Left colon (tissue), 2 donors: ENCODE data around the gene ARMC9. TPM values are rescaled to one million over a fixed set of nuclear protein-coding genes. Genes with fewer than 3 reads are reported as not detected.
A peak's percentile ranks its signal among the peaks of the same experiment; 100 is the strongest.

Experiments
- ATAC-seq: fragments of 200-7000 bp; cut with Tn5 transposase; one replicate; pipeline ENCODE4 v1.9.1; 2020; ENCODE audit warnings: mild to moderate bottlenecking, moderate library complexity
- DNase-seq, 2 donors: peaks; one replicate each; pipeline ENCODE4 v3.0.0-alpha.2; 2020
- intact Hi-C, 2 donors: fragments of 100-400 bp; cut with DNase I in 1 of 2; cut with micrococcal nuclease in 1 of 2; formaldehyde crosslinking; loops; one replicate each; pipeline versions ENCODE4 v1.11.2 to v1.14.0; 2022; cut with DNase I, micrococcal nuclease
- total RNA-seq, 2 donors: library from RNA; stranded (reverse); fragmentation: NEBNext Ultra II Directional; extraction: Animal tissue kit (Norgen Biotek cat#: 25700); gene quantifications; one replicate each; pipeline ENCODE4 v1.2.1, GENCODE V29; 2021
- donor health status: DM: no; HTN: no; CAD: no.
- donor health status: DM: yes; HTN: yes; CAD: no.

Gene ARMC9
- total RNA-seq, 2 donors from 2014 or later: 9.4 to 13.6 TPM

DNA sequence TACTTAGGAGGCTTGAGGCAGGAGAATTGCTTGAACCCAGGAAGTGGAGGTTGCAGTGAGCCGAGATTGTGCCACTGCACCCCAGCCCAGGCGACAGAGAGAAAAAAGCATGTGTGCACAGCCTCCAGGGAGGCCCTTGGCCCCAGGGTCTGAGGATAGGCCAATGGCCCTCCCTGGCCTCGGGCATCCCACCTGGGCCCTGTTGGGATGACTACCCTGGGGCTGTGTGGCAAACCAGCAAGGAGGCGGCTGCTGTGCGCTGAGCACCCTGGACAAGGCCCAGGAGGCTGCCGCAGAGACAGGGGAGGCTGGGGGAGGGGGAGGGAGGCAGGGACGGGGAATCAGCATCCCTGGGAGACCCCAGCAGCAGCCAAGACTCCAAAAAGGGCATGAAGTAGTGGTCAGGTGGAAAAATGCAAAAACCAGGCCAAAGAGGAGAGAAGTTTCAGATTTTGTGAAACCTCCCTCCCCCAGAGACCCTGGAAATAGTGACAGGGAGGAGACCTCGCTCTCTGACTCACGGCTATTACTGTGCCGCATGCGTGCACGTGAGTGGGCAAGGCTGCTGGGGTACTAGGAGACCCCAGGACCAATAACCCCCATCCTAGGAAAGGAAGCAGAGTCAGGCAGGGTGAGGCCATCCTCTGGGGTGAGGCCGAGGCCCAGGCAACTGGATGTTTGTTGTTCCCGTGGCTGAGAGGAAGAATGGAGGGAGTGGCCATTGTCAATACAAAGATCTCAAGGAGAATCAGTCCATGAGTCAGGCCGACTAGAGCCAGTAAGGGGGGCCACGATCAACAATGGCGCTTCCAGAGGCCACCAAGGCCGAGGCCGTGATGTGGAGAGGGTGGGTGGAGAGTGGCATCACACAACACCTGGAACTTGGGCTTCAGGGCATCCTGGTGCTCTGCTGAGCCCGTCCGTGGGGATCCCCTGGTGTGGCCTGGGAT lies 181.1 kb downstream of the ARMC9 start:
- ATAC-seq (peak; percentile 74), DNase-seq (peak; percentile 55 to 84)
- intact Hi-C loops: no loop called here

DNA sequence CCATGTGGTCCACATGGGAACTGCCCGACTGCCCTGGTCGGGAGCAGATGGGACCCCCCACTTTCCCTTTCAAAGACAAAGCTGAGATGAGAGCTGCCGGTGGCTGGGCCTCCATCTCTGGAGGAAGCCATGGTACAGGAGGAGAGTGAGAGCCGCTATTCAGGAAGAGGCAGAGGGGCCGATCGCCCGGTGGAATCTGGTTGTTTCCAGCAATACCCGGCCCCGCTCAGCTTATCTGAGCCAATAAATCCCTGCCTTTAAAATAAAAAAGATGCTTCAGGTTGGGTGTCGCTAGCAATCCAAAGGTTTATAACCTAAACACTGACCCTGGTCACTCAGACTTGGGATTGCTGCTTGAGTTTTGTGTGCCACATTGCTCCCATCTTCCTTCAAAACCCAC lies 181.9 kb downstream of the ARMC9 start:
- intact Hi-C loops: no loop called here
- DNase-seq: no peak
- no peak for ATAC-seq

DNA sequence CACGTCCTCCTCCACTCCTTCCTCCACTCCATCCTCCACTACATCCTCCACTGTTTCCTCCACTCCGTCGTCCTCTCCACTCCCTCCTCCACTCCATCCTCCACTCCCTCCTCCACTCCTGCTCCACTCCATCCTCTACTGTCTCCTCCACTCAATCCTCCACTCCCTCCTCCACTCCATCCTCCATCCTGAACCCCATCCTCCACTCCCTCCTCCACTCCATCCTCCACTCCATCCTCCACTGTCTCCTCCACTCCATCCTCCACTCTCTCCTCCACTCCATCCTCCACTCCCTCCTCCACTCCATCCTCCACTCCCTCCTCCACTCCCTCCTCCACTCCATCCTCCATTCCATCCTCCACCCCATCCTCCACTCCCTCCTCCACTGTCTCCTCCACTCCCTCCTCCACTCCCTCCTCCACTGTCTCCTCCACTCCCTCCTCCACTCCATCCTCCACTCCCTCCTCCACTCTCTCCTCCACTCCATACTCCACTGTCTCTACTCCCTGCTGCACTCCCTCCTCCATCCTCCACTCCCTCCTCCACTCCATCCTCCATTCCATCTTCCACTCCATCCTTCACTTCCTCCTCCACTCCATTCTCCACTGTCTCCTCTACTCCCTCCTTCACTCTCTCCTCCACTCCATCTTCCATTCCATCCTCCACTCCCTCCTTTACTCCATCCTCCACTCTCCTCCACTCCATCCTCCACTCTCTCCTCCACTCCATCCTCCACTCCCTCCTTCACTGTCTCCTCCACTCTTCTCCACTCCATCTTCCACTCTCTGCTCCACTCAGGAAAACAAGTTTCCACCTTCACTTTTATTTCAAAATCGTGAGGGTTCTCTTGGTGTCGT lies 182.8 kb downstream of the ARMC9 start:
- ATAC-seq (no peak), DNase-seq (no peak)
- intact Hi-C loops: no loop called here

DNA sequence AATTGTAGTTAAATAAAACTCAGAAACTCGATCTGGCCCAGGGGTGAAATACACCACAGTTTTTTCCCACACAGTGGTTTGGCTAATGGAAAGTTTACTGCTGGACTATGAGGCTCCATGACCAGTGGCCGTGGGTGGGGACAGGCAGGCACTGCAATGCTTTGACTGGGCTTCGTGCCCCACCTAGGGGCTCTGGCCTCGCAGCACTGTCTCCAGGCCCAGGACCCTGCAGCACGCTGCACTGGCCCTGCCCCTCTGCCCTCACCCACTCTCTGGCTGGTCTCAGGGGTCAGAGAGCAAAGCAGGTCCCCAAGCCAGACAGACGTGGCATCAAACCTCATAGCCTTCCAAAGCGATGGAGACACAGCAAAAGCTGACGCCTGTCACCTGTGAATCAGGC lies 183.7 kb downstream of the ARMC9 start:
- intact Hi-C loops: no loop called here
- DNase-seq (no peak), ATAC-seq (no peak)

DNA sequence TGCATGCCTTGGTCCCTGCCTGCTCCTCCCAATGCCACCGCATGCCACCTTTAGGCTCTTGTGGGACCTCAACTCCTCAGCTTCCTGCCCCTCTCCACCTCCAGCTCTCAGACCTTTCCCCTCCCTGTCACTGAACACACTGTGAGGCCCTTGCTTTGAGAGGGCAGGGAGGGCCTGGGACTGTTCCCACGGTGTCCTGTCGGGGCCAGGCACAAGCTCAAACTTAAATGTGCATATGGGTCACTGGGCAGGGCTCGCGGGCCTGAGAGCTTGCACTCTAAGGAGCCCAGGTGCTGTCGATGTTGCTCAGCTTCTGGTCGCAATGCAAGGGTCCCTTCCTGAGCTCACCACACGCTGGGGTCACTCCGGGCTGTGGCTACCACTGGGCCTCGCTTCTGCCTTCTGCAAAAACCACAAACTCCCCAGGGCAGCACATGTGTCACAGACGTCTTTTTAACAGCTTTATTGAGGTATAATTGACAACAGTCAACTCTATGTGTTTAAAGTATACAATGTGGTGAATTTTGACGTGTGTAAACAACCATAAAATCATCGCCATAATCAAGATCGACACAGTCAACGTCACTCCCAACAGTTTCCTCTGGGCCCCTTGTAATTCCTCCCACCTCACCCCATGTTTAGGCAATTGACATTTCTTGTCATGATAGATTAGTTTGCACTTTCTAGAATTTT lies 185.1 kb downstream of the ARMC9 start:
- ATAC-seq (peak; percentile 81), DNase-seq (peak; percentile 50 to 60)
- intact Hi-C loops: no loop called here

DNA sequence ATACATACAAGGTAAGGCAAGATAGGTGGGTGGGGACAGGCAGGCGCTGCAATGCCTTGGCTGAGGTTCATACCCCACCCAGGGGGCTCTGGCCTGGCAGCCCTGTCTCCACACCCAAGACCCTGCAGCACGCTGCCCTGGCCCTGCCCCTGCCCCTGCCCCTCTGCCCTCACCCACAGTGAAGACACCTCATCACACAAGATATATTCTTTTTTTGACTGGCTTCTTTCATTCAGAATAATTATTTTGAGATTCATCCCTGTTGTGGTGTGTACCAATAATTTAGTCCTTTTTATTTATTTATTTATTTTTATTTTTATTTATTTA lies 185.6 kb downstream of the ARMC9 start:
- intact Hi-C loops: no loop called here
- peak in 1 of 2 donors; percentile 49 for DNase-seq
- no peak for ATAC-seq

DNA sequence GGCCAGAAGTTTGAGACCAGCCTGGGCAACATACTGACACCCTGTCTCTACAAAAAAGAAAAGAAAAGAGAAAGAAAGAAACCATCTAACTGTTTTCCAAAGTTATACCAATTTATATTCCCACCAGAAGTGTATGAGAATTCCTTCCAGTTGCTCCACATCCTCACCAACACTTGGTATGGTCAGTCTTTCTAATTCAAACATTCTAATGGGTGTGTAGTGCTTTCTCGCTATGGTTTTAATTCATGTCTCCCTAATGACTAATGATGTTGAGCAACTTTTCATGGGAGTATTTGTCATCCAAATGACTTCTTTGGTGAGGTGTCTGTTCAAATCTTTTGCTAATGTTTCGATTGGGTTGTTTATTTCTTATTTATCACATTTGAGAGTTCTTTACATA lies 186.5 kb downstream of the ARMC9 start:
- ATAC-seq: no peak
- intact Hi-C loops: no loop called here
- DNase-seq: no peak

DNA sequence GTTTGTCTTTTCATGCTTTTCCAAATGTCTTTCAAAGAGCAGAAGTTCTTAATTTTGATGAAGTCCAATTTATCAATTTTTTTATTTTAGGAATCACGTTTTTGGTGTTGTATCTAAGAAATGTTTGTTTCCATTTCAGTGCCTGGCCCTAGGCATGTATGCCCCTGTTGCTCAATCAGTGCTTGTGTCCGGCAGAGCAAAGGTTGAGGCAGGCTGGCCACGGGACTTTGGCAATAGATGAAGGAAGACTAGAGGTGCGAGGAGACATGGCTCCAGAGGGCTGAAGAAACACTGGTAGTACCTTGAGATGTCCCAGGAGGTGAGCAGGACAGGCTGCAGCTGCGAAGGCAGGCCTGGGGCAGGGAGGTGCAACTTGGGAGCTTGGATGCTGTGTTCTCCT lies 187.0 kb downstream of the ARMC9 start:
- intact Hi-C loops: no loop called here
- ATAC-seq (no peak), DNase-seq (no peak)

DNA sequence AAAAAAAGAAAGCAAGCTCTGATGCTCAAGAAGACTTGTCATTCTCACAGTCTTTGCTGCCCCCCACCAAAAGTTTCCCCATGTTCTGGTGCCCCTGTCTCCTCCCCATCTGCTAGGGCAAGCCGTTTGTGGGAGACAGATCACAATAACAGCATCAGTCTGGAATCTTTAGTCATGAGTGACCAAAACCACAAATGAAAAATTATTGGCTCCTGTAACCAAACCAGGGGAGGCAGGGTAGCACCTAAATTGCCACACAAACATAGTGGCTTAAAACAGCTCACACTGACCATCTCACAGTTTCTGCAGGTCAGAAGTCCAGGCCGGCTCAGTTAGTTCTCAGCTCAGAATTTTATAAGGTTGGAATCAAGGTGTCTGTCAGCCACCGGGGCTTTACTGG lies 188.0 kb downstream of the ARMC9 start:
- no peak for ATAC-seq
- DNase-seq: no peak
- intact Hi-C loops: no loop called here

DNA sequence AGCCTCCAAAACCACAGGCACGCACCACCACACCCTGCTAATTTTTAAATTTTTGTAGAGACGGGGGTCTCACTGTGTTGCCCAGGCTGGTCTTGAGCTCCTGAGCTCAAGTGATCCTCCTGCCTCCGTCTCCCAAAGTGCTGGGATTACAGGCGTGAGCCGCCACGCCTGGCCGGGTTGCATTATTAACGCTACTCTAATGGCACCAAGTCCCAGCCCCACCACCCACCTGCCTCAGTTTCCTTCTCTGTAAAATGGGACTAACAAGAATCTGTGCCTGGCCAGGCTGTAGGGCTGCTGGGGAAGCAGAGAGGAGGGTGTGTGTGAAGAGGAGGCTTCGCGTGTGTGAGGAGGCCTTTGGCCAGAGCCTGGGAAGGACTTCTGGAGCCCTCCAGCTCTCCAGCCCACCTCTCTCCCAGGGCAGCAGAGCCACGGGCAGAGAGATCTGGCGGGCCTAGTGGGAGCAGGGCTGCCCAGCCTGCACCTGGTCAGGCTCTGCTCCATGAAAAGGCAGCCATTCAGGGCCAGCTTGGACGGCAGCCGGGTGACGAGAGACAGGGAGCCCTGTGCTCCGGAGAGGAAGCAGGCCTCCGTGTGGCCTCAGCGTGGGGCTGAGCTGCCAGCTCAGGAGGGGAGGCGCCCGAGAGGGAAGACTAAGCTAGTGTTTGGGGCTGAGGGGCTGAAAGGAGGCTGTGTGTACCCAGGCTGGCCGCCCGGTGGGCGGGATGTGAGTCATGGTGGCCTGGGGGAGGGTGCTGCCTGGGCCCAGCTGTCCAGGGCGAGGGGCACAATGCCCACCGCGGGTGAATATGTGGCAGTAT lies 189.7 kb downstream of the ARMC9 start:
- ATAC-seq: no peak

DNA sequence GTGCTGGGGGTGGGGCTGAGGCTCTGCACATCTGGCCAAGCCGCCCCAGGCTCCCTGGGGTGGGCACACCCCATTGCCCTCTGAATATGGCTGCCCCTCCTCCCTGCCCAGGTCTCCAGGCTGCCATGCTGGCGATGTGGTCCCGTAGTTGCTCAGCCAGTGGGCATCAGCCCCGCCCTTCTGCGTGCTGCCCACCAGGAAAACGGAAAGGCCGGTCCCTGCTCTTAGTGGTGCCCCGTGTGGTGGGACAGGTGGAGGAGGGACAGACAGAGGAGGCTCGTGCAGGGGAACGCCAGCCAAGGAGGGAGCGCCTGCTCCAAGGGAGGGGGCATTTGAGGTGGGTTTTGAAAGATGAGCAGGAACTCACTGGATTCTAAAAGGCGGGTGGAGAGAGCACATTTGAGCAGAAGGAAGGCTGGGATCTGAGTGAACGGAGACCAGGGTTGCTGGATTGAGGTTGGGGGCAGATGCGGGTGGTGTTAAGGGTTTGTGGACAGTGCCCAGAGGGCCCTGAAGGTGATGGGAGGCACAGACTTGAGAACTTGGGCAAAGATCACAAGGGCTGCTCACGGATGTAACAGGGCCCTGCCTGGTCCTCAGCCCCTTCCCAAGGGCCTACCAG lies 190.4 kb downstream of the ARMC9 start:
- ATAC-seq: no peak
- no peak for DNase-seq
- intact Hi-C loops: no loop called here

More for the DNA sequence above, 189.7 kb downstream of the ARMC9 start:
- DNase-seq: no peak
- intact Hi-C loops: no loop called here

DNA sequence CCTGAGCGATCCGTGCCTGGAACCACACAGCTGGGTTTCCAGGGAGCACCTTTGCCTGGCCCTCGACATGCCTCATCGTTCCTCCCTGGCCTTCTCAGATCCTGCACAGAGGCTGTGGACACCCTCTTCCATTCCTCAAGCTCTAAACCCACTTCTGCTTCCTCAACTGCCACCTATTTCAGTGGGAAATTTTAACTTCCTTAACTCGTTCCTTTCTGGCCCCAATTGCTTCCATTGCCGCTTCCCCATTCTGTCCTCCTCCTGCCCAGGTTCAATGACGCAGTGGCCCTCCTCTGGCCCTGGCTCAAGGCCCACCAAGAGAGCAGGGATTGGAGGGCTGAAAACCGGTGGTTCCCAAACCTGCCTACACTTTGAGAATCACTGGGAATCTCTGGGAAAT lies 192.2 kb downstream of the ARMC9 start:
- ATAC-seq: no peak

DNA sequence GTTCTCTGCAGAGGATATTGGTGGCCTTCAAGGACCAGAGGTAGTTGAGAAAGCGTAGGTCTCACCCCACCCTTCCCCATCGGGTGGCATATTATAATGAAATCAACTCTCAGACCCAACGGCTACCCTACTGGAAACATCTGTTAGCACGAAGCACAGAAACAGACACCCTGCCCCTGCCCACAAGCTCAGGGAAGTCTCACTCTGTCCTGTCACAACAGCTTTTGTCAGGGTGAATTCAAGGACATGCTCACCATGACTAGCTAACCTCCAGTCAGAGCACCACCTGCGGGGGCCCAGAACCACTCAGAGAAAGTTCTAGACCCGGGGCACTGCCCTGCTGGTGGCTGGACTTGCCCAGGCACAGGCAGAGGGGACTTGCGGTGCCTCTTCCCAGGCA lies 193.6 kb downstream of the ARMC9 start:
- ATAC-seq (no peak), DNase-seq (no peak)
- intact Hi-C loops: no loop called here

More for the DNA sequence above, 192.2 kb downstream of the ARMC9 start:
- intact Hi-C loops: no loop called here
- DNase-seq: no peak

DNA sequence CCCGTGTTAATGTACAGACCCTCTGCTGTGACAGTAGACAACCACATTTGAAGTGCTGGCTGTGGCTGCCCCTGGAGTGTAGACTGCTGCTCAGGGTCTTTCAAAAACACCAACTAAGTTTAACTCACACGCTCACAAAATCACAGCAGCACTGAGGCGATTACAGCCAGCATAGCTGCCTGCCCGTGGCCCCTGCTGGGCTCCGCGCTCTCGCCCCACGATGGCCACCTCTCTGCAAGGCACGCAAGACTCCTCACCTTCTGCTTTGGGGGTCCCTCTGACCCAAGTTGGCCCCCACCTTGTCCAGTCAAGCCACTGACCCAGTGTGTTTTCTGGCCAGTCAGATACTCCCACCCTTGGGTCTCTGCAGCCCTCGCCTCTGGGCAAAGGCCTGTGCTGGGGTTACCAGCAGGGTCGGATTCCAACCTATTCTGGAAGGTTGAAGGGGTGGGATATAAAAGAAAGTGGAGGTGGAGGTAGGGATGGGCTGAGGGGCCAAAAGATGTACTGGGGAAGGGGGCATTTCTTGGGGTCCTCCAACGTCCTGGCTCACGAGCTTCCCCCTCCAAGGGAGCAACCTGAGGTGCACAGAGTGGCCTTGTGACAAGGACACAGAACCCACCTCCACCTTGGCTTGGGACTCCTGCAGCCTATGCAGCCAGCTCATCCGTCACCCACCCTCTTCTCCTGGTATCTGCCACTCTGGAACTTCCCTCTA lies 194.2 kb downstream of the ARMC9 start:
- intact Hi-C loops: no loop called here
- ATAC-seq: no peak
- DNase-seq: no peak

DNA sequence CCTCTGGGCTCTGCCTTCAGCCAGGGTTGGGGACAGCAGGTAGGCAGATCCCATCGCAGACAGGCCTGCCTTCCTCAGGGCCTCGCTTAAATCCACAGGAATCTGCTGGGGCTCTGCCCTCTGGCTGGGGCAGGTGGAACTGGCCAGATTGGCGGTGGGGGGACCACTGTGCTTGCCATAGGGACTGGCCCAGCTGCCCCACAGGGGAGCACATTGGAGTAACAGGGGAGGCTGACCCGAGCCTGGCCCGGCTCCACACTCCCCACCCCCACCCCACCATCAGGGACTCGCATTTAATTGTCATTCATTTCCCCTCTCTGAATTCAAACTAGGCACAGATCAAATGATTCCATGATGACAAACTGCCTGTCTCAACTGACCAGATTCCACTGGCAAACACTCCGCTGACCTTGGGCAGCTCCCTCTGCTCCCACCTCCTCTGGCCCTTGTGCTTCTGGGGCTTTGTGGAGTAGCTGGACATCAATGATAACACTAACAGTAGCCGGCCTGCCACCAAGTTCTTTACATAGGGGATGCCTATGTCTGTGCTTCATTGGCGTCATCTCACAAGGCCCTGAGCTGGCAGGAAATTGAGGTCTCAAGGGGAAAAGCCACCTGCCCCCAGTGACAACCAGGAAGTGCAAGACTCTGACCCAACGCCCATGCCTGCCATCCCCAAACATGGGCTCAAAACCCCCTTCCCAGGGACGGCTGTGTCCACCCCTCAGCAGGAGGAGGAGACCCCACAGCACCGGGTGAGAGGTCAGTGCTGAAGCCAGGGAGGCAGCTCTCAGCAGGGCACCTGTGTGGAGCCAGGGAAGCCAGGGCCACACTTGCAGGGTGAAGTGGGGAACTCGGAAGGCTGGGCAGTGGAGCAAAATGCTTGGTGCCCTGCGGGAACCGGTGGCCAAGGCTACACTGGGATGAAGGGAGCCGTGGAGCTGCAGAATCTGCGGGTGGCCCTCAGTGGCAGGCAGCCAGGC lies 195.0 kb downstream of the ARMC9 start:
- intact Hi-C loops: no loop called here
- ATAC-seq (no peak), DNase-seq (peak in 1 of 2 donors; percentile 31)
